ENCODE data around the gene IRX5. TPM values are rescaled to one million over a fixed set of nuclear protein-coding genes. Genes with fewer than 3 reads are reported as not detected.

Gene IRX5
- total RNA-seq, 1 experiment from 2014 or later: 27.7 TPM

DNA sequence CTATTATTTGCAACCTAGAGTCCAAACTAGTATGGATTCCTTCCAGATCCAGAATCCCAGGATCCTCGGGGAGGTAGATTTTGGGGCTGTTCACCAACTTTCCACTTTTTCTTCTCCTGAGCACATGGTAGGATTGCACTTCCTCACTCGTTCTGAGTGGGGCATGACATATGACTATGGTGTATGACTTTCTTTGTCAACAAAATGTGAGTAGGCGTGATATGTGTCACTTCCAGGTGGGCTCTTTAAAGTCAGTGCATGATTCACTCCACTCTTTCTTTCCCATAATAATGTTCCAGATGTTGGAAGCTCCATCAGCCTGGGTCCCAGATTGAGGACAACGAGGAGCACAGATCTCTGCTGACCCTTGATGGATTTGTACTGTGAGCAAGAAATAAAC is 21.5 kb downstream of the IRX5 start:
- no TSS peak for BruUV-seq (replicated peaks)
- no peaks in the 10 kb centered on the region for H3K36me3 ChIP-seq (ENCODE audit: control insufficient read depth, insufficient read depth, low read length)
- H3K27me3 ChIP-seq (replicated peaks; ENCODE audit: control insufficient read depth, insufficient read depth, low read length): no peaks in the 10 kb centered on the region
- TF ChIP-seq, protein P1, sequence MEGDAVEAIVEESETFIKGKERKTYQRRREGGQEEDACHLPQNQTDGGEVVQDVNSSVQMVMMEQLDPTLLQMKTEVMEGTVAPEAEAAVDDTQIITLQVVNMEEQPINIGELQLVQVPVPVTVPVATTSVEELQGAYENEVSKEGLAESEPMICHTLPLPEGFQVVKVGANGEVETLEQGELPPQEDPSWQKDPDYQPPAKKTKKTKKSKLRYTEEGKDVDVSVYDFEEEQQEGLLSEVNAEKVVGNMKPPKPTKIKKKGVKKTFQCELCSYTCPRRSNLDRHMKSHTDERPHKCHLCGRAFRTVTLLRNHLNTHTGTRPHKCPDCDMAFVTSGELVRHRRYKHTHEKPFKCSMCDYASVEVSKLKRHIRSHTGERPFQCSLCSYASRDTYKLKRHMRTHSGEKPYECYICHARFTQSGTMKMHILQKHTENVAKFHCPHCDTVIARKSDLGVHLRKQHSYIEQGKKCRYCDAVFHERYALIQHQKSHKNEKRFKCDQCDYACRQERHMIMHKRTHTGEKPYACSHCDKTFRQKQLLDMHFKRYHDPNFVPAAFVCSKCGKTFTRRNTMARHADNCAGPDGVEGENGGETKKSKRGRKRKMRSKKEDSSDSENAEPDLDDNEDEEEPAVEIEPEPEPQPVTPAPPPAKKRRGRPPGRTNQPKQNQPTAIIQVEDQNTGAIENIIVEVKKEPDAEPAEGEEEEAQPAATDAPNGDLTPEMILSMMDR (IDR thresholded peaks at IDR 0.05; ENCODE audit: insufficient read depth in 1 of 2, low read depth in 1 of 2, low read length in 1 of 2, severe bottlenecking in 1 of 2, unreplicated experiment in 1 of 2): no peak
- no peak overlapping the region for H3K4me3 ChIP-seq (ENCODE audit: low read depth, low read length)
- ChIA-PET CTCF (no interaction called here), POLR2A (no interaction called here)
- H3K36me3 Mint-ChIP-seq (ENCODE audit: insufficient read depth, unreplicated experiment): no peaks in the 10 kb centered on the region
- H3K4me1 ChIP-seq: no peaks in the 10 kb centered on the region
- H3K4me3 Mint-ChIP-seq (ENCODE audit: unreplicated experiment): no peak overlapping the region
- H3K27me3 Mint-ChIP-seq (ENCODE audit: insufficient read depth, unreplicated experiment): no peaks in the 10 kb centered on the region
- no peaks in the 10 kb centered on the region for H3K4me1 Mint-ChIP-seq (ENCODE audit: low read depth, unreplicated experiment)
- no peak overlapping the region for H3K27ac Mint-ChIP-seq (ENCODE audit: unreplicated experiment)
- peaks cover 10% of the 10 kb centered on the region for H3K9me3 Mint-ChIP-seq (ENCODE audit: unreplicated experiment)
- no peak for DNase-seq
- no peaks in the 10 kb centered on the region for H3K9me3 ChIP-seq
- intact Hi-C loops (cut with micrococcal nuclease; ENCODE audit: unreplicated experiment): no loop called here

DNA sequence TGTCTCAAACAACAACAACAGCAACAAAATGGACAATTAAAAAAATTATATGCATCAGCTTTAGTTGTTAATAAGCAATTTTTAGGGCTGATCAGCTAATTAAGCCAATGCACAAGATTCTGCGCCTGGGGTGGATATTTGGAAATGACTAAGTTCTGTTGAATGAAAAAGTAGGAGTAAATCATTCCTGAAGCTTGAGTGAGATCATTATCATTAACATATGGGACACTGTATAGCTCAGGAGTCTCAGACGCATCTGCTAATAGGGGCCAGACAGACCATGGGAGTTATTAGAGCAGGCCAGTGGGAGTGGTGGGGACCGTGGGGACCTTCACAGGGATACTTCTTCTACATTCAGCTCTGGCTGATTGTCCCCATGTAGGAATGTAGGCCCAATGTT is 22.8 kb downstream of the IRX5 start:
- Histone ChIP-seq H3K36me3 (ENCODE audit: control insufficient read depth, insufficient read depth, low read length) (no peaks in the 10 kb centered on the region), H3K4me1 (no peaks in the 10 kb centered on the region), H3K27me3 (replicated peaks; ENCODE audit: control insufficient read depth, insufficient read depth, low read length) (no peaks in the 10 kb centered on the region), H3K4me3 (ENCODE audit: low read depth, low read length) (no peak overlapping the region), H3K9me3 (no peaks in the 10 kb centered on the region)
- no TSS peak for BruUV-seq (replicated peaks)
- no peaks in the 10 kb centered on the region for H3K4me1 Mint-ChIP-seq (ENCODE audit: low read depth, unreplicated experiment)
- no peak overlapping the region for H3K27ac Mint-ChIP-seq (ENCODE audit: unreplicated experiment)
- peaks cover 10% of the 10 kb centered on the region for H3K9me3 Mint-ChIP-seq (ENCODE audit: unreplicated experiment)
- intact Hi-C loops (cut with micrococcal nuclease; ENCODE audit: unreplicated experiment): no loop called here
- no peak overlapping the region for H3K4me3 Mint-ChIP-seq (ENCODE audit: unreplicated experiment)
- no peak for DNase-seq
- no peaks in the 10 kb centered on the region for H3K27me3 Mint-ChIP-seq (ENCODE audit: insufficient read depth, unreplicated experiment)
- no peaks in the 10 kb centered on the region for H3K36me3 Mint-ChIP-seq (ENCODE audit: insufficient read depth, unreplicated experiment)
- TF ChIP-seq, protein P1 (IDR thresholded peaks at IDR 0.05; ENCODE audit: insufficient read depth in 1 of 2, low read depth in 1 of 2, low read length in 1 of 2, severe bottlenecking in 1 of 2, unreplicated experiment in 1 of 2): no peak
- ChIA-PET POLR2A (no interaction called here), CTCF (interaction anchor here (1.1 kb wide), 1 partner anchor 1404 kb away, joined by 4 read pairs; no protein-coding TSS in a partner anchor)

DNA sequence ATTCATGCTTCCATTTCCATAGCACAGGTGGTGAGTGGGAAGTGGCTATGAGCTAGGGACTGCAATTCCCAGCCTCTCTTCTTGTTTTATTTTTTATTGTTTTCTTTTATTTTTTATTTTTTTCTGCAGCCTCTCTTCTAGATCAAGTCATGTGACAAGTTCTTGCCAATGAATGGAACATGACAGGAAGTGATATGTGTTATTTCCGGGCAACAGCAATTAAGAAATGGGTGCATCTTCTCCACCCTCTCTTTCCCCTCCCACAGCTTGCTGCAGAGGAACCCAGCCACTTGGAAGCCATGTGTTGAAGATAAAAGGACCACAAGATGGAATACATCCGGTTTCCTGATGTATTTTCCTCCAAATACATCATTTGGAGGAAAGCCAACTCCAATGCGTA is 23.6 kb downstream of the IRX5 start:
- Histone ChIP-seq H3K27me3 (replicated peaks; ENCODE audit: control insufficient read depth, insufficient read depth, low read length) (no peaks in the 10 kb centered on the region), H3K36me3 (ENCODE audit: control insufficient read depth, insufficient read depth, low read length) (no peaks in the 10 kb centered on the region), H3K4me3 (ENCODE audit: low read depth, low read length) (no peak overlapping the region), H3K9me3 (no peaks in the 10 kb centered on the region), H3K4me1 (no peaks in the 10 kb centered on the region)
- Mint-ChIP-seq H3K36me3 (ENCODE audit: insufficient read depth, unreplicated experiment) (peaks cover 6% of the 10 kb centered on the region), H3K4me1 (ENCODE audit: low read depth, unreplicated experiment) (no peaks in the 10 kb centered on the region), H3K27me3 (ENCODE audit: insufficient read depth, unreplicated experiment) (no peaks in the 10 kb centered on the region), H3K9me3 (ENCODE audit: unreplicated experiment) (peaks cover 10% of the 10 kb centered on the region), H3K4me3 (ENCODE audit: unreplicated experiment) (no peak overlapping the region), H3K27ac (ENCODE audit: unreplicated experiment) (no peak overlapping the region)
- ChIA-PET POLR2A (no interaction called here), CTCF (interaction anchor here (1.1 kb wide), 1 partner anchor 1405 kb away, joined by 4 read pairs; no protein-coding TSS in a partner anchor)
- DNase-seq: no peak
- BruUV-seq (replicated peaks): no TSS peak
- TF ChIP-seq, protein P1 (IDR thresholded peaks at IDR 0.05; ENCODE audit: insufficient read depth in 1 of 2, low read depth in 1 of 2, low read length in 1 of 2, severe bottlenecking in 1 of 2, unreplicated experiment in 1 of 2): no peak
- intact Hi-C loops (cut with micrococcal nuclease; ENCODE audit: unreplicated experiment): no loop called here
